Neutrophil (primary cell): Measurements from ENCODE around the gene PDE6G.

Experiments
- H3K27ac ChIP-seq: fragments of 200-600 bp; sonication (generic); 2 replicates; pipeline ENCODE4 v1.5.1; 2016; ENCODE audit warnings: mild to moderate bottlenecking, moderate library complexity
- H3K27me3 ChIP-seq: fragments of 200-600 bp; sonication (generic); 2 replicates; pipeline ENCODE4 v1.6.0; 2016; ENCODE audit warnings: mild to moderate bottlenecking
- H3K36me3 ChIP-seq: fragments of 200-600 bp; sonication (generic); 2 replicates; pipeline ENCODE4 v1.5.1; 2017
- H3K4me1 ChIP-seq, 2 experiments: fragments of 200-600 bp in 1 of 2; sonication (generic) in 1 of 2; 1 replicate in 1 of 2; 2 replicates in 1 of 2; pipeline versions ENCODE4 v1.5.1 to v1.6.1; 2013 to 2016; ENCODE audit warnings: low read depth in 1 of 2, low read length in 1 of 2, mild to moderate bottlenecking in 1 of 2, moderate library complexity in 1 of 2; ENCODE audit not compliant: control insufficient read depth in 1 of 2, insufficient read depth in 1 of 2
- H3K4me3 ChIP-seq, 2 experiments: fragments of 200-600 bp in 1 of 2; sonication (generic) in 1 of 2; 1 replicate in 1 of 2; 2 replicates in 1 of 2; pipeline ENCODE4 v1.5.1; 2013 to 2016; ENCODE audit warnings: low read depth in 1 of 2, low read length in 1 of 2, mild to moderate bottlenecking in 1 of 2, moderate library complexity in 1 of 2
- H3K9me3 ChIP-seq: fragments of 200-600 bp; sonication (generic); 2 replicates; pipeline ENCODE4 v1.5.1; 2016
- CTCF ChIP-seq: fragments of 200-600 bp; sonication (generic); IDR thresholded peaks from 2 replicates; pipeline ENCODE4 v1.5.1; 2016; ENCODE audit warnings: antibody characterized with exemption

PDE6G gene

DNA sequence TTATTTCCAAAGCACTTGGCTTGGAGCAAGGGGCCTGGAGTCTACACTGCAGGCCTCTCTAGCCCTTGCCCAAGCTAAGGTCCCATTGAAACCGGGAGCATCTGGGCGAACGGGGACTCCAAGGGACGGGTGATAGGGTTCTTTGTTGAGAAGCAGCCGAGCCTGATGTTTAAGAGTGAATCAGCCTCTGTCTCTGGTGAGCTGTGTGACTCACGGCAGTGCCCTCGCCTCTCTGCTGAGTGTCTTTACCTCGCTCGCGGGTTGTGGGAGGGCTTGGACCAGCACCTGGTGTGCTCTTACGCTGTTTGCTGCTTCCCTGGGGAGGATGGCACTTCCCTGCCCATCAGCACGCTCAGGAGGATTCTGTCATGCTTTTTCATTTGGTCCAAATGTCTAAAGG is 28.8 kb upstream of the PDE6G start:
- Histone ChIP-seq H3K4me3 (peak overlapping the region; percentile 84 to 96), H3K36me3 (peaks cover 51% of the 10 kb centered on the region), H3K27me3 (no peaks in the 10 kb centered on the region), H3K4me1 (peaks cover 23 to 25% of the 10 kb centered on the region in 2 experiments), H3K27ac (no peak overlapping the region), H3K9me3 (no peaks in the 10 kb centered on the region)
- no peak for TF ChIP-seq CTCF

- no peaks in the 10 kb centered on the region for H3K9me3 ChIP-seq
- peak overlapping the region; percentile 84 to 96 for H3K4me3 ChIP-seq
- peaks cover 23 to 25% of the 10 kb centered on the region in 2 experiments for H3K4me1 ChIP-seq
- H3K27me3 ChIP-seq = no peaks in the 10 kb centered on the region
- peaks cover 44% of the 10 kb centered on the region for H3K36me3 ChIP-seq
- peak overlapping the region; percentile 82 for H3K27ac ChIP-seq
- TF ChIP-seq CTCF = no peak
Measured at GRCh38 chr17:81684442-81684911, 28.1 kb upstream of the PDE6G start.

GRCh38 chr17:81683584-81684441 is 27.5 kb upstream of the PDE6G start, which contains the start of the genes ARL16 and HGS:
TSS of gene ARL16 (minus strand) at chr17:81683797. CDS start at chr17:81683753, 44 bp downstream.
TSS of gene HGS (plus strand) at chr17:81684011. CDS start at chr17:81684067, 56 bp downstream.
- peaks cover 23 to 25% of the 10 kb centered on the region in 2 experiments for H3K4me1 ChIP-seq
- H3K4me3 ChIP-seq = peak within 1 kb of the TSS; percentile 84 to 96
- peaks cover 38% of the 10 kb centered on the region for H3K36me3 ChIP-seq
- H3K27ac ChIP-seq = peak within 1 kb of the TSS; percentile 82
- no peaks in the 10 kb centered on the region for H3K27me3 ChIP-seq
- H3K9me3 ChIP-seq = no peaks in the 10 kb centered on the region
- TF ChIP-seq CTCF = peak; percentile 36

DNA sequence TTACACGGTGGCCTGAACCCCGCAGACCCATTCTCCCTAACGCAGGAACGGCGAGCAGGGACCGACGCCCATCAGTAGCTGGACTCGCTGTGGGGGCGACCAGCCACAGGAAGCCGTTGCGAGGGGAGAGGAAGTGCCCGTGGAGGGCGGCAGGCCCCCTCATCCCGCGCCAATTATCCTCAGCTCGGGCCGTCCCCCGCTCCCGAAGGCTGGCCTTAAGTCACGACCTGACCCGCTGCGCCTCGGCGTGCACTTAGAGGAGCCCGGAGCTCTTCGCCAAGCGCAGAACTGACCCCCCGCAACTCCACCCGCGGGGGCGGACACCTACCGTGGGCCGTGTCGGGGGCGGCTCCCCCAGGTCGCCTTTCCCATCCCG is 26.9 kb upstream of the PDE6G start:
- Histone ChIP-seq H3K4me1 (peaks cover 23 to 25% of the 10 kb centered on the region in 2 experiments), H3K9me3 (no peaks in the 10 kb centered on the region), H3K4me3 (peak overlapping the region; percentile 84 to 96), H3K27me3 (no peaks in the 10 kb centered on the region), H3K27ac (peak overlapping the region; percentile 82), H3K36me3 (peaks cover 32% of the 10 kb centered on the region)
- TF ChIP-seq CTCF = no peak

DNA sequence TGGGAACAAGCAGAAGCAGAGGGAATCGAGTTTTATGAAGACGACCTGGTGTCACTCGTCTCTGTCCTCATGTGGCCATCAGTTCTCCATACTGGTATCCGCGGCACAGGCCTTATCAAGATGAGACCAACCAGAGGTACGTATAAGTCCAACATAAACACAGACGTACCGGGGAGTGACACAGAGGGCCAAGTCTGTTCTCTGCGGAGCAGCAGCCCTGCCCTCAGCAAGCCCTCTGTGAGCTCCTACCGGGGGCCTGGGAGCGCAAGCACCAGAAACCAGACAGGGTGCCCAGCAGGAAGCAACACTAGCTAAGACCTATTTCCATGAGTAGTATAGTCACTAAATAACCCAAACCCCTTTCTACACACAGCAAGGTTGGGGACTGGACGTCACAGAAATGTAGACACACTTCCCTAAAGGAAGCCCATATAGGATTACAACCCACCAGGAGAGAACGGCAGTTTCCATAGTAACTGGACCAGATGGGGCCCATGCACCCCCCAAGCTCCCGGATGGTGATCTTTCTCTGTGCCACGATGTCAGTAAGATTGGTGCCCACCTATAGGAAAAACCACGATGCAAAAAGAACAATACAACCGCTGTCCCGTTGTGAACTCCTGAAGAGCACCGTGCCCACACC is 26.3 kb upstream of the PDE6G start:
- Histone ChIP-seq H3K27ac (peak overlapping the region; percentile 82), H3K27me3 (no peaks in the 10 kb centered on the region), H3K36me3 (peaks cover 27% of the 10 kb centered on the region), H3K4me1 (peaks cover 23 to 25% of the 10 kb centered on the region in 2 experiments), H3K9me3 (no peaks in the 10 kb centered on the region), H3K4me3 (peak overlapping the region; percentile 84 to 96)
- no peak for TF ChIP-seq CTCF
